Tibial nerve (tissue), 4 donors: ENCODE results near the gene GRIA1. TPM values are rescaled to one million over a fixed set of nuclear protein-coding genes. Genes with fewer than 3 reads are reported as not detected.

ENCODE experiments used
- DNase-seq, 2 donors: peaks; one replicate each; pipeline ENCODE4 v3.0.0-alpha.2; 2019; ENCODE audit warnings: low spot score in 2 of 2
- H3K27ac ChIP-seq, 4 donors: fragments of 200-600 bp; sonication (generic) in 3 of 4; one replicate each; pipeline ENCODE4 v1.5.1; 2017 to 2019; ENCODE audit warnings: mild to moderate bottlenecking in 1 of 4
- H3K27me3 ChIP-seq, 2 donors: fragments of 200-600 bp; sonication (generic) in 1 of 2; one replicate each; pipeline versions ENCODE4 v1.5.1 to v1.6.0; 2017 to 2019
- H3K36me3 ChIP-seq, 3 donors: fragments of 200-600 bp; sonication (generic); one replicate each; pipeline ENCODE4 v1.5.1; 2018 to 2019
- H3K4me1 ChIP-seq, 4 donors: fragments of 200-600 bp; sonication (generic) in 3 of 4; one replicate each; pipeline ENCODE4 v1.5.1; 2017 to 2019
- H3K4me3 ChIP-seq, 4 donors: fragments of 200-600 bp; sonication (generic) in 3 of 4; one replicate each; pipeline ENCODE4 v1.5.1; 2017 to 2019; ENCODE audit warnings: mild to moderate bottlenecking in 1 of 4, moderate library complexity in 1 of 4
- H3K9me3 ChIP-seq, 4 donors: fragments of 200-600 bp; sonication (generic) in 3 of 4; one replicate each; pipeline ENCODE4 v1.5.1; 2017 to 2019
- CTCF ChIP-seq, 5 experiments: fragments of 200-600 bp in 3 of 5; fragments of 450-650 bp in 2 of 5; sonication (generic) in 3 of 5; IDR thresholded peaks; one replicate each; pipeline ENCODE4 v1.5.1; 2016 to 2019; ENCODE audit warnings: antibody characterized with exemption in 5 of 5, mild to moderate bottlenecking in 3 of 5, moderate library complexity in 2 of 5
- EP300 ChIP-seq, 2 donors: sonication (generic); formaldehyde crosslinking; IDR thresholded peaks; one replicate each; pipeline ENCODE4 v1.6.1; 2017; ENCODE audit warnings: antibody characterized with exemption in 2 of 2, mild to moderate bottlenecking in 1 of 2
- POLR2A ChIP-seq, 2 donors: fragments of 450-650 bp; IDR thresholded peaks; one replicate each; pipeline ENCODE4 v1.6.1; 2017; ENCODE audit warnings: antibody characterized with exemption in 2 of 2, mild to moderate bottlenecking in 2 of 2, moderate library complexity in 2 of 2
- WGBS, 2 donors: methylation state at CpG; one replicate each; pipeline ENCODE4 v1.1.5; 2018; 5-methylcytosine and 5-hydroxymethylcytosine counted together
- total RNA-seq, 4 donors: library from RNA; depleted of rRNA; stranded (reverse); fragments of >200 nt; gene quantifications; one replicate each; pipeline ENCODE4 v1.1.0, GENCODE V29; 2016

The GRIA1 gene
- total RNA-seq, 4 donors from 2014 or later, result 1.2 to 2.1 (median 1.5) TPM

- Histone ChIP-seq H3K4me1 (peaks cover 0 to 26% (median 4%) of the 10 kb centered on the region in 4 donors), H3K9me3 (no peaks in the 10 kb centered on the region), H3K27ac (peak overlapping the region in 1 of 4 donors; percentile 13), H3K27me3 (no peaks in the 10 kb centered on the region), H3K36me3 (no peaks in the 10 kb centered on the region), H3K4me3 (no peak overlapping the region)
- DNase-seq, result no peak
- TF ChIP-seq CTCF (IDR thresholded peaks at IDR 0.05) (no peak), EP300 (IDR thresholded peaks at IDR 0.05) (no peak), POLR2A (IDR thresholded peaks at IDR 0.05) (no peak)
These were observed 140.1 kb downstream of the GRIA1 start for GRCh38 chr5:153630546-153630945.

- no peak for TF ChIP-seq POLR2A (IDR thresholded peaks at IDR 0.05)
- no peak for TF ChIP-seq CTCF (IDR thresholded peaks at IDR 0.05)
- TF ChIP-seq EP300 (IDR thresholded peaks at IDR 0.05), result no peak
- H3K27ac ChIP-seq, result no peak overlapping the region
- H3K36me3 ChIP-seq, result no peaks in the 10 kb centered on the region
- no peak overlapping the region for H3K4me3 ChIP-seq
- H3K9me3 ChIP-seq, result no peaks in the 10 kb centered on the region
- H3K27me3 ChIP-seq, result no peaks in the 10 kb centered on the region
- DNase-seq, result no peak
- peaks cover 0 to 26% (median 4%) of the 10 kb centered on the region in 4 donors for H3K4me1 ChIP-seq
These were observed 142.3 kb downstream of the GRIA1 start for GRCh38 chr5:153632748-153633290.

GRCh38 chr5:153636670-153637451 lies 146.4 kb downstream of the GRIA1 start:
- Histone ChIP-seq H3K27ac (no peak overlapping the region), H3K4me3 (no peak overlapping the region), H3K27me3 (no peaks in the 10 kb centered on the region), H3K9me3 (no peaks in the 10 kb centered on the region), H3K36me3 (no peaks in the 10 kb centered on the region), H3K4me1 (peaks cover 0 to 6% (median 0%) of the 10 kb centered on the region in 4 donors)
- no peak for DNase-seq
- WGBS, 2 donors, result 60 to 68% methylated on average over 1 of the region's 1 CpG
- TF ChIP-seq EP300 (IDR thresholded peaks at IDR 0.05) (no peak), POLR2A (IDR thresholded peaks at IDR 0.05) (no peak), CTCF (IDR thresholded peaks at IDR 0.05) (no peak)

- Histone ChIP-seq H3K27me3 (no peaks in the 10 kb centered on the region), H3K36me3 (no peaks in the 10 kb centered on the region), H3K27ac (no peak overlapping the region), H3K9me3 (no peaks in the 10 kb centered on the region), H3K4me3 (no peak overlapping the region), H3K4me1 (peaks cover 0 to 6% (median 0%) of the 10 kb centered on the region in 4 donors)
- no peak for DNase-seq
- WGBS, 2 donors, result 69 to 76% methylated on average over 2 of the region's 2 CpGs
- TF ChIP-seq EP300 (IDR thresholded peaks at IDR 0.05) (no peak), POLR2A (IDR thresholded peaks at IDR 0.05) (no peak), CTCF (IDR thresholded peaks at IDR 0.05) (no peak)
These were observed 149.8 kb downstream of the GRIA1 start for GRCh38 chr5:153640293-153640692.

GRCh38 chr5:153641183-153641688 lies 150.8 kb downstream of the GRIA1 start:
- TF ChIP-seq EP300 (IDR thresholded peaks at IDR 0.05) (no peak), CTCF (IDR thresholded peaks at IDR 0.05) (no peak), POLR2A (IDR thresholded peaks at IDR 0.05) (no peak)

More at GRCh38 chr5:153641183-153641688, 150.8 kb downstream of the GRIA1 start:
- peaks cover 0 to 6% (median 0%) of the 10 kb centered on the region in 4 donors for H3K4me1 ChIP-seq
- no peak for DNase-seq
- no peaks in the 10 kb centered on the region for H3K27me3 ChIP-seq
- 26 to 37% methylated on average over 4 of the region's 4 CpGs for WGBS, 2 donors
- H3K36me3 ChIP-seq, result no peaks in the 10 kb centered on the region
- H3K9me3 ChIP-seq, result no peaks in the 10 kb centered on the region
- H3K27ac ChIP-seq, result no peak overlapping the region
- H3K4me3 ChIP-seq, result no peak overlapping the region
